ENCODE results near the gene RHOBTB1.
"Not testable (repeated sequence)": the region's sequence is repeated elsewhere in the genome, so short reads cannot be mapped to it uniquely, and the experiment has no call there.

The RHOBTB1 gene

GRCh38 chr10:60856405-60856804 is 87.6 kb downstream of the RHOBTB1 start:
- no peak for DNase-seq

GRCh38 chr10:60853637-60854036 is 90.3 kb downstream of the RHOBTB1 start:
- no peak for DNase-seq

GRCh38 chr10:60853107-60853506 is 90.9 kb downstream of the RHOBTB1 start:
- no peak for DNase-seq

DNA sequence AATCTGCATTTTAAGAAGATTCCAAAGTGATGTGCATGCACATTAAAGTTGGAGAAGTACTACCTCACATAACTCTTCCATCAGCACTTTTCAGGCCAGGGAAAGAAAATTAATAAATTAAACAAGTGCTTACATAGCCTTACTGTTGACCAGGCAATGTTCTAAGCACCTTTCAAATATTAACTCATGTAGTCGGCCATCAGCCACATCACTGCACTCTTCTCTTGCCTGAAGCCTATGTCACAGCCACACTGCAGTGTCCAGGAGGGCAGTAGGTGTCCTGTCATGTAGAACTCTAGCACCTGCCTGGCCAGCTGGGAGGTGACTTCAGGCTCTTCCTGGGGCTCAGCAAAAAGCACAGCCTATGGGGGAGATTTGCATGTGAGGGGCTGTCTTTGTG is 94.2 kb downstream of the RHOBTB1 start:
- DNase-seq = no peak

DNA sequence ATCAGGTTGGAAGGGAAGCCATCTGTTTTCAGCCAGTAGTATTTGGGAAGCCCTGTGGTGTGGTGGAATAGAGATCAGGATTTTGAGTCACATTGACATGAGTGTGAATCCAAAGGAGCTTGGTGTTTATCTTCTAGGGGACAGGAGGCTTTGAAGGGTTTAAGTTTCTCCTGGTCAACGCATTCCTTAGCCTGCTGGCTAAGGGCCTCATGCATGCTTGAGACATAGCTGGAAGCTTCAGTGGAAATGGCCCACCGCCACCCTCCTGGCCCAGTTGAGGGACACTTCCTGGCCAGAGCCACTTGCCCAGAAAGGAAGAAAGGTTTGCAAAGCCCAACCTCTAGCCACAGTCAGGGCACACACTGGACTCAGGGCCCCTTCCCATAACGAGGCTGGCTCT is 94.8 kb downstream of the RHOBTB1 start:
- no peak for DNase-seq

GRCh38 chr10:60848680-60849079 is 95.3 kb downstream of the RHOBTB1 start:
- no peak for DNase-seq

DNA sequence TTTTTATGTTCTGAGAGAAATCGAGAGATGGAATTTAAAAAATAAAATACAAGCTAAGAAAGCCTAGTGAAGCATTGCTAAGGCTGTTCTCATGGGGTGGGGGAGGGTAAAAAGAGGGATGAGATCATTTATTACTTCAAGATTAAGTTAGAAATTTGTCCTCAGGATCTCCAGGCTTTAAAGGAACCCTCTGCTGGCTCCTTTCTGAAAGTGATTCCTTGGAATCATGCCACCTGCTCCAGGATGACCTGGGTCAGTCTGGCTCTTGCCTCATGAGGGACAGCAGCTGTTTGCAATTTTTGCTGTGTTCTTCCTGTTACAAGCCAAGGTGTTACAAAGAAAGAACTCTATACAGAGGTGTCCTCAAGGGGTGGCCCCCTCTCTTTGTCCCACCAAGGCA is 95.9 kb downstream of the RHOBTB1 start:
- no peak for DNase-seq

DNA sequence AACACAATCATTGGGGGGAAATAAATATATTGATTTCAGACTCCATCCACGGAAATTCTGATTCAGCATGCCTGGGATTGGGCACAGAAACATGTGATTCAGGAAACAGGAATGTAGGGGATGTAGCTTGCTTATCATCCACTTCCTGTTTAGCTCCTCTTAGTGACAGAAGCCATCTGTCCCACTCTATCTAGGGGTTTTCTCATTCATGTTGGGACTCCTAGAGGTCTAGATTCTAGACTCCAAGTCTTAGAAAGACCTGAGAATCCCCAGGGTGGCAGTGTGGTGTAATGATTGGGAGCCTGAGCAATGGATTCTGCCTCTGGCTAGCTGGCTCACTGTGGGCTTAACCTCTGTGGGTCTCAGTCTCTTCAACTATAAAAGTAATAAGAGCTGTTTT is 97.8 kb downstream of the RHOBTB1 start:
- no peak for DNase-seq

GRCh38 chr10:60845038-60845437 is 98.9 kb downstream of the RHOBTB1 start:
- no peak for DNase-seq

DNA sequence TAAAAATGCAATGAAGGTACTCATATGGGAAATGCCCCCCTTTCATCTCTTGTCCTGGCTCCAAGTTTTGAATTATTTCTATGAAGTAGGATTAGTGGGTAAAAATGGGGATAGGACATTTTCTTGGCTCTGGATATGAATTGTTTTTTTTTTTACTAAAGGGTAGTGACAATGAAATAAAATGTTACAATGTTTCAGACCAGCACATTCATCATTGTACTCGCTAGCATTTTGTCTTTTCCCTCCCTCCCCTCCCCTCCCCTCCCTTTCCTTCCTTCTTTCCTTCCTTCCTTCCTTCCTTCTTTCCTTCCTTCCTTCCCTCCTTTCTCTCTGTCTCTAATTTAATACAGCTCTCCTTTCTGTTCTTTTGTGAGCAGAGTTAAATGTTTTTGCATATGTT is 101.3 kb downstream of the RHOBTB1 start:
- DNase-seq = no peak

DNA sequence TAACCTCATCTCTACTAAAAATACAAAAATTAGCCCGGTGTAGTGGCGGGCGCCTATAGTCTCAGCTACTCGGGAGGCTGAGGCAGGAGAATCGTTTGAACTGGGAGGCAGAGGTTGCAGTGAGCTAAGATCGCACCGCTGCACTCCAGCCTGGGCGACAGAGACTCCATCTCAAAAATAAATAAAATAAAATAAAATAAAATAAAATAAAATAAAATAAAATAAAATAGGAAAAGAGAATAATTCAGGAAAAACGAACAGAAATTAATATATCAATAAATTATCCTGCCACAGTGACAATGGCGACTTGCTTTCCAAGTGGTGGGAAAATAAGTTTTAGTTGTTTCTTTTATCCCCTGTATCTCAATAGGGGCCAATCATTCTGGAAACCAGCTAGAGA is 102.8 kb downstream of the RHOBTB1 start:
- DNase-seq = not testable (repeated sequence)

- no peak for DNase-seq
These were observed 108.9 kb downstream of the RHOBTB1 start for GRCh38 chr10:60835049-60835448.

DNA sequence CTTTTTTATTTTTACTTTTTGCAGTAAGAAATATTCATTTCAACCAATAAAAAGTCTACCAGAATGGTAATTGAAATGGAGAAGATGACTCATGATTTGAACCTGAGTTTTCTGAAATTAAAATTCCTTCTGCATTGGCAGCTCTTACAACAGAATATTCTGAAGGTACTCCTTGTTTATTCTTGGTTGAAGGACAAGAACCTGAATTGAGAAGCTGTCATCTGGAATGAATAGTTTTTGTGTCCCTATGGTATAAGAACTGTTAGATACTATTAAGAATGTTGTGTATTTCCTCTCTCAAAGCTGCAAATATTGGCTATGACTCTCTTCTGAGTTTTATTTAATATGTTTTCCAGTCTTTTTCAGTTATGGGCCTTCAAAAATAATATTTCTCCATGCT is 109.6 kb downstream of the RHOBTB1 start:
- no peak for DNase-seq

GRCh38 chr10:60832136-60832535 is 111.8 kb downstream of the RHOBTB1 start:
- not testable (repeated sequence) for DNase-seq

DNA sequence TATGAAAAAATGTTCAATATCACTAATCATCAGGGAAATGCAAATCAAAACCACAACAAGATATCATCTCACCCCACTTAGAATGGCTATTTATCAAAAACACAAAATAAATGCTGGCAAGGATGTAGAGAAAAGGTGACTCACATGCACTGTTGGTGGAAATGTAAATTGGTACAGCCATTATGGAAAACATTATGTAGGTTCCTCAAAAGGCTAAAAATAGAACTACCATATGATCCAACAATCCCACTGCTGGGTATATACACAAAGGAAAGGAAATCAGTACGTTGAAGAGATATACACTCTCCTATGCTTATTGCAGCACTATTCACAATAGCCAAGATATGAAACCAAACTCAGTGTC is 115.5 kb downstream of the RHOBTB1 start:
- no peak for DNase-seq

- no peak for DNase-seq
These were observed 116.0 kb downstream of the RHOBTB1 start for GRCh38 chr10:60827791-60828488.

DNA sequence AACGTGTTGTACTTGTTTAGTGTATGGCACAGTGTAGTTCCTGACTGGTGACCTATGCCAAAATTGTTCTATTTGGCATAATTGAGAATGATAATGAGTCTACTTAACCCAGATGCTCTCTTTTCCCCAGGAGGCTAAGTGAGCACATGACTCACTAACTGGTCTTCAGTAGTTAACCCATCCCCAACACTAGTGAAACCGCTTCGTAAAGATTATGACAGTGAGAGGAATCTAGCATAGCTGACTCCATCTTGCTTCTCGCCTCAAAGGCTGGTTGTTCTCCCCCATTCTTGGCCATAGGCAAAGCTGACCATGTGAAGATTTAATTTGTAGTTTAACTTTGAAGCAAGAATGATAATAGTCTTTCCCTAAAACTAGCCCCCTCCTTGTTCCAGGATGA is 118.5 kb downstream of the RHOBTB1 start:
- no peak for DNase-seq

DNA sequence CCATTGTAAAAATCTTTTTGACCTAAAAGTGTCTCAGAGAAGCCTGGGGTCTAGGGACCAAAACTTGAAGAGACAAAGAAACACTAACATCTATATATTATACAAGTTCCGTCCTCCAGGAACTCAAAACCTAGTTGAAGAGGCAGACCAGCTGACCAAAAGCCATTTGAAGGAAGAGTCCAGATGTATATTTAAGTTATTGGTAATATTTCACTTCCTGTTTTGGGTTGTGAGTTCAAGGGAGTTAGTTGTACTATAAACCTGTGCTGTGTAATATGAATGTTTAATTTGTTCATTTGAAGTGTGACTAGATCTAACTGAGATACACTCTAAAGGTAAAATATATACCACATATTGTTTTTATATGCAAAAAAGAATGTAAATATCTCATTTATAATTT is 120.7 kb downstream of the RHOBTB1 start:
- no peak for DNase-seq

GRCh38 chr10:60822809-60823208 is 121.2 kb downstream of the RHOBTB1 start:
- no peak for DNase-seq

DNA sequence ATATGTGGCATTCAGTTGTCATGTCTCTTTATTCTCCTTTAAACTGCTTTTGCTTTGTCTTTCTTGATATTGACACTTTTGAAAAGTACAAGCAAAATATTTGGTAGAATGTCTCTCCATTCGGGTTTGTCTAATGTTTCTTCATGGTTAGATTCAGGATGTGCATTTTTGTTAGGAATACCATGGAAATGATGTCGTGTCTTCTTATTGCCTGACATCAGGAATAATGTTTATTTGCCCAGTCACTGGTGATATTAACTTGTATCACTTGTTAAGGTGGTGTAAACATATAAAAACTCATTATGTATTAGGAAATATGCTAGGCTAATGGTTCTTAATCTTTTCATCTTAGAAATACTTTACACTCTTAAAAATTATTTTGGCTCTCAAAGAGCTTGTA is 122.3 kb downstream of the RHOBTB1 start:
- no peak for DNase-seq

DNA sequence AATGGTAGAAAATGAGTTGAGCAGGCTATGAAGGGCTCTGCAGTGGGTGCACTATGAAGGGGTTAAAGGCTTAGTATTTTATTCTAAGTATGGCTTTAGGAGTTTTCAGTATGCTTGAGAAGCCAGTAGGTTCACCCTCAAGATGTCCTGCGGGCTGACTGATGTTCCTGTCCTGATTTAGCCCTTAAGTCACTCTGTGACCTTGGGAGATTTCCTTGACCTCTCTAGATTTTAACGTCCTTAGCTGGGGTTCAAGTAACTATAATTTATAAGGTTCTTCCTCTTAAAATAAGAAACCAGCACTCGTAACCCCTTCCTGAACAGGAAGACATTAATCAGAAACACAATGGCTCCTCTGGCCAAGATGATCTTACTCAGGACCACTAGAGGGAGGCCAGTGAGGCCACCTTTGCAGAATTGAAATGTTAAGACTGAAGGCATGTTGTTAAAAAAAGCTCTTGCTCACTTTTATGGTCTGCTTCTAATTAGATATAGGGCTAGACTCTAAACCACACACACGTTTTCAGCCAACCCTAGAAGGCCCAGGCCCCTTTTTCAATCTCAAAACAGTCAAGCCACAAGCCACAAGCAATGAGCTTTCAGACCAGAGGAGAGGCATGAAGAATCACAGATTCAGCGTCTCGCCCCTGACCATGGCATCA is 123.8 kb downstream of the RHOBTB1 start:
- DNase-seq = no peak

All from CD4-positive, alpha-beta T cell treated with Interleukin-6 for 4 hours (primary cell).